Measurements from ENCODE around the gene CD80. TPM values are rescaled to one million over a fixed set of nuclear protein-coding genes. Genes with fewer than 3 reads are reported as not detected.

CD80 gene
- total and polyA plus RNA-seq, 2 of the 8 experiments (the other 6 are each of a cell fraction or from before 2014, with no cell fraction given) = 0.11 TPM; not detected in 1

GRCh38 chr3:119555929-119556328 is 3.5 kb downstream of the CD80 start:
- Histone ChIP-seq H4K5ac (ENCODE audit: insufficient read length, low read depth, low read length) (no peak overlapping the region), H3K14ac (ENCODE audit: insufficient read length) (no peak overlapping the region), H3K4me2 (ENCODE audit: insufficient read depth in 1 of 2, low read depth in 2 of 2, low read length in 2 of 2) (no peak overlapping the region), H2BK12ac (ENCODE audit: low read depth, low read length) (no peak overlapping the region), H3K23me2 (ENCODE audit: low read depth, low read length) (no peaks in the 10 kb centered on the region), H3K56ac (replicated peaks; ENCODE audit: insufficient read length, low read depth, low read length) (no peak overlapping the region), H4K20me1 (replicated peaks in 1 of 2; ENCODE audit: control insufficient read depth in 1 of 2, insufficient read depth in 2 of 2, low read length in 2 of 2) (no peaks in the 10 kb centered on the region), H2AK5ac (ENCODE audit: low read depth, low read length) (no peak overlapping the region), H4K8ac (ENCODE audit: extremely low read depth, insufficient read depth, low read length) (no peak overlapping the region), H3K4me1 (replicated peaks in 1 of 4; ENCODE audit: control insufficient read depth in 3 of 4, insufficient read depth in 4 of 4, low read length in 3 of 4) (peaks cover 0 to 4% (median 1%) of the 10 kb centered on the region in 4 experiments; a peak in 2 of 7 replicates), H2AFZ (ENCODE audit: low read length) (no peak overlapping the region), H3K18ac (ENCODE audit: extremely low read depth, low read length) (no peak overlapping the region), H2BK5ac (ENCODE audit: low read depth, low read length) (no peak overlapping the region), H3K4ac (replicated peaks; ENCODE audit: insufficient read length, low read depth, low read length) (no peak overlapping the region), H2BK15ac (ENCODE audit: low read length) (no peak overlapping the region), H3K4me3 (ENCODE audit: extremely low read depth in 1 of 4, insufficient read depth in 2 of 4, low read depth in 3 of 4, low read length in 4 of 4) (no peak overlapping the region), H3K36me3 (ENCODE audit: control insufficient read depth in 2 of 4, insufficient read depth in 4 of 4, low read length in 3 of 4) (no peaks in the 10 kb centered on the region), H3K23ac (ENCODE audit: insufficient read length) (no peak overlapping the region), H2BK120ac (replicated peaks; ENCODE audit: low read depth, low read length) (no peak overlapping the region), H2BK20ac (ENCODE audit: low read length) (no peak overlapping the region), H3K27me3 (replicated peaks in 1 of 4; ENCODE audit: control insufficient read depth in 3 of 4, extremely low read depth in 1 of 4, insufficient read depth in 3 of 4, low read length in 3 of 4) (no peaks in the 10 kb centered on the region), H3K9me3 (ENCODE audit: insufficient read depth in 2 of 2, low read depth in 1 of 2, low read length in 1 of 2) (no peaks in the 10 kb centered on the region), H3K9ac (replicated peaks in 1 of 4; ENCODE audit: extremely low read depth in 1 of 4, low read depth in 3 of 4, low read length in 3 of 4) (no peak overlapping the region), H3K79me2 (ENCODE audit: control insufficient read depth in 1 of 2, insufficient read depth in 2 of 2, low read length in 2 of 2) (no peaks in the 10 kb centered on the region), H4K91ac (replicated peaks; ENCODE audit: insufficient read length, low read length) (no peak overlapping the region), H3K27ac (ENCODE audit: low read depth, low read length) (no peak overlapping the region), H3K79me1 (ENCODE audit: low read depth, low read length) (no peaks in the 10 kb centered on the region)
- ChIA-PET POLR2A (ENCODE audit: partially characterized antibody) (no interaction called here), CTCF (ENCODE audit: partially characterized antibody) (interaction anchor here (0.7 to 1.0 kb wide), 2 partner anchors 134 to 327 kb away, joined by 3 read pairs; no protein-coding TSS in a partner anchor)
- DNase-seq (ENCODE audit: low read depth in 1 of 2, low spot score in 2 of 2) (no peak), FAIRE-seq (no peak)
- WGBS, 2 experiments (ENCODE audit: extremely low coverage in 1 of 2, insufficient coverage in 1 of 2, insufficient read length in 1 of 2, insufficient replicate concordance in 2 of 2, low coverage in 1 of 2, low lambda C conversion rate in 2 of 2, missing lambda C conversion rate in 1 of 2) = 100% methylated on average over 1 of the region's 1 CpG; no CpG with 5 or more reads in 1 of the 2 experiments
- no peak for TF ChIP-seq CTBP2 (IDR thresholded peaks at IDR 0.05; ENCODE audit: borderline replicate concordance, insufficient read depth, insufficient read length, low read length)
- no peak for TF ChIP-seq SAP30 (IDR thresholded peaks at IDR 0.05; ENCODE audit: insufficient read depth, insufficient replicate concordance, low read length)
- TF ChIP-seq SIX5 (IDR thresholded peaks at IDR 0.05; ENCODE audit: low read depth, low read length) = no peak
- no peak for TF ChIP-seq TAF1 (IDR thresholded peaks at IDR 0.05; ENCODE audit: low read depth, low read length)
- no peak for TF ChIP-seq NRF1 (IDR thresholded peaks at IDR 0.05; ENCODE audit: low read depth, low read length)
- TF ChIP-seq EZH2 (IDR thresholded peaks at IDR 0.05; ENCODE audit: low read depth, low read length, severe bottlenecking) = no peak
- TF ChIP-seq POLR2AphosphoS5 (IDR thresholded peaks at IDR 0.05; ENCODE audit: low read depth, low read length) = no peak
- TF ChIP-seq JUN (IDR thresholded peaks at IDR 0.05; ENCODE audit: low read depth, low read length) = no peak
- no peak for TF ChIP-seq CBX5 (IDR thresholded peaks at IDR 0.05; ENCODE audit: low read depth, low read length)
- TF ChIP-seq CBX8 (IDR thresholded peaks at IDR 0.05; ENCODE audit: borderline replicate concordance, low read depth, low read length) = no peak
- TF ChIP-seq POLR2A (IDR thresholded peaks at IDR 0.05; ENCODE audit: control extremely low read depth in 1 of 2, low read depth in 2 of 2, low read length in 2 of 2) = no peak
- no peak for TF ChIP-seq KDM5A (IDR thresholded peaks at IDR 0.05; ENCODE audit: low read length)
- no peak for TF ChIP-seq RAD21 (IDR thresholded peaks at IDR 0.05 in 1 of 2, conservative IDR thresholded peaks at IDR 0.05 in 1 of 2; ENCODE audit: low read depth in 2 of 2, low read length in 2 of 2)
- TF ChIP-seq FOSL1 (IDR thresholded peaks at IDR 0.05; ENCODE audit: insufficient read depth, low read depth, low read length) = no peak
- TF ChIP-seq GABPA (IDR thresholded peaks at IDR 0.05; ENCODE audit: borderline replicate concordance, insufficient read depth, low read length) = no peak
